OCI-LY1 (cell line): ENCODE data around the gene PTPRR.

Experiments
- EZH2 ChIP-seq: fragments of 200-600 bp; sonication (generic), shearing (Covaris generic); IDR thresholded peaks from 2 replicates; pipeline ENCODE4 v1.8.0; 2017; ENCODE audit warnings: borderline replicate concordance, mixed run types, mild to moderate bottlenecking, antibody characterized with exemption, low read length, moderate library complexity, mixed read lengths
- TF ChIP-seq, protein P1 (sequence below): fragments of 200-600 bp; sonication (generic), shearing (Covaris generic); IDR thresholded peaks from 2 replicates; pipeline ENCODE4 v1.5.1; 2017; ENCODE audit warnings: mild to moderate bottlenecking, antibody characterized with exemption, low read length, moderate library complexity, mixed read lengths

- TF ChIP-seq EZH2 = no peak
- TF ChIP-seq, protein P1, sequence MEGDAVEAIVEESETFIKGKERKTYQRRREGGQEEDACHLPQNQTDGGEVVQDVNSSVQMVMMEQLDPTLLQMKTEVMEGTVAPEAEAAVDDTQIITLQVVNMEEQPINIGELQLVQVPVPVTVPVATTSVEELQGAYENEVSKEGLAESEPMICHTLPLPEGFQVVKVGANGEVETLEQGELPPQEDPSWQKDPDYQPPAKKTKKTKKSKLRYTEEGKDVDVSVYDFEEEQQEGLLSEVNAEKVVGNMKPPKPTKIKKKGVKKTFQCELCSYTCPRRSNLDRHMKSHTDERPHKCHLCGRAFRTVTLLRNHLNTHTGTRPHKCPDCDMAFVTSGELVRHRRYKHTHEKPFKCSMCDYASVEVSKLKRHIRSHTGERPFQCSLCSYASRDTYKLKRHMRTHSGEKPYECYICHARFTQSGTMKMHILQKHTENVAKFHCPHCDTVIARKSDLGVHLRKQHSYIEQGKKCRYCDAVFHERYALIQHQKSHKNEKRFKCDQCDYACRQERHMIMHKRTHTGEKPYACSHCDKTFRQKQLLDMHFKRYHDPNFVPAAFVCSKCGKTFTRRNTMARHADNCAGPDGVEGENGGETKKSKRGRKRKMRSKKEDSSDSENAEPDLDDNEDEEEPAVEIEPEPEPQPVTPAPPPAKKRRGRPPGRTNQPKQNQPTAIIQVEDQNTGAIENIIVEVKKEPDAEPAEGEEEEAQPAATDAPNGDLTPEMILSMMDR = no peak
Measured at GRCh38 chr12:70815056-70815455, 105.5 kb downstream of the PTPRR start.
